DOHH2 (cell line): ENCODE data around the gene MPRIP.

Experiments
- EZH2phosphoT487 ChIP-seq: fragments of 200-600 bp; sonication (generic); IDR thresholded peaks from 2 replicates; pipeline ENCODE4 v1.6.1; 2017; ENCODE audit warnings: borderline replicate concordance, mild to moderate bottlenecking, antibody characterized with exemption, low read length, moderate library complexity, mixed read lengths
- TF ChIP-seq, protein P1 (sequence below): fragments of 200-600 bp; sonication (generic); IDR thresholded peaks from one replicate; pipeline ENCODE4 v1.5.1; 2014; ENCODE audit warnings: antibody characterized with exemption, mild to moderate bottlenecking, low read depth, low read length; ENCODE audit not compliant: poor library complexity, severe bottlenecking

DNA sequence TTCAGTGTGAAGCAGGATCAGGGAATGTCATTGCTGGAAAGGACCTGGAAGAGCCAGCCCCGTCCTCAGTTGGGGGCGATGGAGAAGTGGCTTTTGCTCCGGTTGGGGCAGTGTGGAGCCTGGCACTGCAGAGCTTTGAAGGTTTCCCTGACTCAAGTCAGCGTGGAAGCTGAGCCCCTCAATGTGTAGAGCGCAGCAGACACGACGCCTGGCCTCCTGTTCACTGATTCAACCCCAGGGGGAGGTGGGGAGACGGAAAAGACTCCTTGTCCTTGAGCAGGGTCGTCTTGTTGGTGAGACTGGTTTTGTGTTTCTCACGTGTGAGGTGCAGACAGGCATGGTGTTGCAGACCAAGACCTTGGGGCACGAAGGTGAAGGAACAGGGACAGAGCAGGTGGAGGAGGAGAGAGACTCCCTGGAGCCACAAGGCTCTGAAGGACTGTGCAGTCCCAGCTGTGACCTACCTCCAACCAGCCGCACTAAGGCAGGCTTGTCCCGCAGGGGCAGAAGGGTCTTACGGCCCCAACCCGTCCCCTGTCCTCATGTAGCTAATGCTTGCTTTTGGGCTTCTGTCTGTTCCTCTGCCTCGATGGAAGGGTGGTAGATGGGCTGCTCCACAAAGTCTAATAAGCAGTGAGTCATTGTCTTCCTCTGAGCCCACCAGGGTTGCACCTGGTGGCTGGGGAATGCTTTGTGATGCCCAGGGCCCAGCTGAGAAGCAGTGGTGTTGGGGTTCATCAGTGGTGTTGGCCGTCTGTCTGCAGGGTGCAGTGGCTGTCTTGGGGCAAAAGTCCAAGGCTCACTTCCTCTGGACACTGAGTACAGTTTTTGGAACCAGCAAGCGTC, 47.8 kb downstream of the MPRIP start:
- TF ChIP-seq, protein P1, sequence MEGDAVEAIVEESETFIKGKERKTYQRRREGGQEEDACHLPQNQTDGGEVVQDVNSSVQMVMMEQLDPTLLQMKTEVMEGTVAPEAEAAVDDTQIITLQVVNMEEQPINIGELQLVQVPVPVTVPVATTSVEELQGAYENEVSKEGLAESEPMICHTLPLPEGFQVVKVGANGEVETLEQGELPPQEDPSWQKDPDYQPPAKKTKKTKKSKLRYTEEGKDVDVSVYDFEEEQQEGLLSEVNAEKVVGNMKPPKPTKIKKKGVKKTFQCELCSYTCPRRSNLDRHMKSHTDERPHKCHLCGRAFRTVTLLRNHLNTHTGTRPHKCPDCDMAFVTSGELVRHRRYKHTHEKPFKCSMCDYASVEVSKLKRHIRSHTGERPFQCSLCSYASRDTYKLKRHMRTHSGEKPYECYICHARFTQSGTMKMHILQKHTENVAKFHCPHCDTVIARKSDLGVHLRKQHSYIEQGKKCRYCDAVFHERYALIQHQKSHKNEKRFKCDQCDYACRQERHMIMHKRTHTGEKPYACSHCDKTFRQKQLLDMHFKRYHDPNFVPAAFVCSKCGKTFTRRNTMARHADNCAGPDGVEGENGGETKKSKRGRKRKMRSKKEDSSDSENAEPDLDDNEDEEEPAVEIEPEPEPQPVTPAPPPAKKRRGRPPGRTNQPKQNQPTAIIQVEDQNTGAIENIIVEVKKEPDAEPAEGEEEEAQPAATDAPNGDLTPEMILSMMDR, result no peak
- no peak for TF ChIP-seq EZH2phosphoT487
